ENCODE measurements around the gene POLR2A. TPM values are rescaled to one million over a fixed set of nuclear protein-coding genes. Genes with fewer than 3 reads are reported as not detected.

Gene POLR2A
- total RNA-seq, 1 experiment from 2014 or later: 47.1 TPM

GRCh38 chr17:7483255-7484066, 705 bp upstream of the POLR2A start:
- ATAC-seq (peak; percentile 41), DNase-seq (peak; percentile 76)
- H2AFZ ChIP-seq (ENCODE audit: low read length): peak overlapping the region; percentile 87
- H3K4me3 ChIP-seq (ENCODE audit: low read length): peak overlapping the region; percentile 76
- ChIA-PET POLR2A (ENCODE audit: unreplicated experiment) (interaction anchor here (0.6 to 0.7 kb wide), 3 partner anchors 10 to 241 kb away, joined by 4 to 11 read pairs (median 6); no protein-coding TSS in a partner anchor), CTCF (interaction anchor here (0.6 kb wide), 2 partner anchors 352 to 1107 kb away, joined by 3 to 4 read pairs; no protein-coding TSS in a partner anchor)
- peak overlapping the region; percentile 97 for H3K9ac ChIP-seq (ENCODE audit: low read length)
- H3K79me2 ChIP-seq (ENCODE audit: low read length): peaks cover 59% of the 10 kb centered on the region
- H4K20me1 ChIP-seq (ENCODE audit: low read length): peaks cover 26% of the 10 kb centered on the region
- TSS peak; percentile 91 for BruUV-seq (replicated peaks)
- no peaks in the 10 kb centered on the region for H3K9me3 ChIP-seq (ENCODE audit: low read length)
- peak overlapping the region; percentile 94 for H3K27ac ChIP-seq (ENCODE audit: low read length)
- H3K4me1 ChIP-seq (ENCODE audit: insufficient read depth, low read length): peaks cover 24% of the 10 kb centered on the region
- no peak for TF ChIP-seq EZH2phosphoT487 (IDR thresholded peaks at IDR 0.05; ENCODE audit: borderline replicate concordance, low read length)
- TF ChIP-seq CTCF (conservative IDR thresholded peaks at IDR 0.05; ENCODE audit: low read depth, low read length): no peak
- no peak for TF ChIP-seq EZH2 (IDR thresholded peaks at IDR 0.05; ENCODE audit: low read length, unreplicated experiment)
- H3K4me2 ChIP-seq (ENCODE audit: low read length): peak overlapping the region; percentile 99
- intact Hi-C loops (cut with micrococcal nuclease): loop anchor here (1.0 to 5.0 kb wide), 2 partner anchors 48 to 221 kb away; partner anchors contain the start of genes CLDN7 and TMEM102
- H3K27me3 ChIP-seq (ENCODE audit: low read length): no peaks in the 10 kb centered on the region
- H3F3A ChIP-seq (ENCODE audit: low read length, unreplicated experiment): no peaks in the 10 kb centered on the region
- 0 out of 2 replicates have a peak, but pooled peaks cover 2% of the 10 kb centered on the region for H3K36me3 ChIP-seq (ENCODE audit: low read depth, low read length)
- H3K9me2 ChIP-seq (replicated peaks; ENCODE audit: low read length): no peaks in the 10 kb centered on the region

GRCh38 chr17:7484919-7485377, 782 bp downstream of the POLR2A start:
- H3K9me3 ChIP-seq (ENCODE audit: low read length): no peaks in the 10 kb centered on the region
- H3K9ac ChIP-seq (ENCODE audit: low read length): peak overlapping the region; percentile 97
- no peaks in the 10 kb centered on the region for H3K27me3 ChIP-seq (ENCODE audit: low read length)
- H3K4me3 ChIP-seq (ENCODE audit: low read length): peak overlapping the region; percentile 76
- H3K27ac ChIP-seq (ENCODE audit: low read length): peak overlapping the region; percentile 94
- peaks cover 61% of the 10 kb centered on the region for H3K79me2 ChIP-seq (ENCODE audit: low read length)
- peaks cover 21% of the 10 kb centered on the region for H3K4me1 ChIP-seq (ENCODE audit: insufficient read depth, low read length)
- H3K36me3 ChIP-seq (ENCODE audit: low read depth, low read length): 0 out of 2 replicates have a peak, but pooled peaks cover 2% of the 10 kb centered on the region
- TF ChIP-seq CTCF (conservative IDR thresholded peaks at IDR 0.05; ENCODE audit: low read depth, low read length) (0 out of 2 replicates have a peak, but pooled peaks have one; percentile 13), EZH2 (IDR thresholded peaks at IDR 0.05; ENCODE audit: low read length, unreplicated experiment) (no peak)
- BruUV-seq (replicated peaks): TSS peak; percentile 41
- ChIA-PET CTCF (no interaction called here), POLR2A (ENCODE audit: unreplicated experiment) (interaction anchor here (0.6 kb wide), 1 partner anchor 204 kb away, joined by 4 read pairs; no protein-coding TSS in a partner anchor)
- H3K4me2 ChIP-seq (ENCODE audit: low read length): peak overlapping the region; percentile 99
- DNase-seq (no peak), ATAC-seq (no peak; the same call in 1 of the 2 replicates)
- no peak overlapping the region for H2AFZ ChIP-seq (ENCODE audit: low read length)
- no peaks in the 10 kb centered on the region for H3K9me2 ChIP-seq (replicated peaks; ENCODE audit: low read length)
- peaks cover 36% of the 10 kb centered on the region for H4K20me1 ChIP-seq (ENCODE audit: low read length)
- intact Hi-C loops (cut with micrococcal nuclease): loop anchor here (1.0 to 5.0 kb wide), 2 partner anchors 50 to 223 kb away; partner anchors contain the start of genes CLDN7 and TMEM102
- H3F3A ChIP-seq (ENCODE audit: low read length, unreplicated experiment): no peaks in the 10 kb centered on the region
